Measurements from ENCODE around the gene CREBBP. TPM values are rescaled to one million over a fixed set of nuclear protein-coding genes. Genes with fewer than 3 reads are reported as not detected.

Gene CREBBP
- total and polyA plus RNA-seq, 2 experiments from 2014 or later: 36.9 to 54.8 TPM

DNA sequence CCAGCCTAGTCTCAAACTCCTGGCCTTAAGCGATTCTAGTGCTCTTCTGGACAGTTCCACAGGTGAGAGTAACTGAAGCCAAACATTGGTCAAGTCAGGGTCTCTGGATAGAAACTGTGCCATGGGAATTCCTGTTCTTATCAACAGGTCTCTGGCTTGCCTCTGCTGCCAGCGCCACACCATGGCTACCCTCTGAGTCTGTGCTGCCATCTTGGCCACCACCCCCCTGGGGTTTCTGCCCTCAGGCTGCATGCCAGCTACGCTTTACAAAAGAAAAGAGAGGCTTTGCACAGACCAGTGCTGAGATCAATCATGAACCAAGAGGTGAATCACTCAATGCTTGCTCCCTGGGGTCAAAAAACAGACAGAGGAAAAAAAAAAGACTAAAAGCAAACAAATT lies 24.4 kb upstream of the CREBBP start:
- TF ChIP-seq EZH2 (IDR thresholded peaks at IDR 0.05; ENCODE audit: low read depth, unreplicated experiment) (no peak), CREB1 (CRISPR knock-in tag; IDR thresholded peaks at IDR 0.05; ENCODE audit: low read depth) (no peak), JUNB (IDR thresholded peaks at IDR 0.05; ENCODE audit: unreplicated experiment) (no peak), STAT1 (IDR thresholded peaks at IDR 0.05; ENCODE audit: unreplicated experiment) (no peak), NANOG (IDR thresholded peaks at IDR 0.05; ENCODE audit: borderline replicate concordance) (no peak), EZH2phosphoT487 (IDR thresholded peaks at IDR 0.05; ENCODE audit: unreplicated experiment) (no peak), ZNF331 (CRISPR knock-in tag; IDR thresholded peaks at IDR 0.05; ENCODE audit: low read depth) (no peak), POLR2AphosphoS5 (IDR thresholded peaks at IDR 0.05; ENCODE audit: low read depth) (no peak), REST (IDR thresholded peaks at IDR 0.05; ENCODE audit: unreplicated experiment) (no peak), ZNF114 (CRISPR knock-in tag; IDR thresholded peaks at IDR 0.05) (no peak), CTCF (conservative IDR thresholded peaks at IDR 0.05; ENCODE audit: low read depth in 2 of 2) (no peak)
- TF ChIP-seq, protein P1, sequence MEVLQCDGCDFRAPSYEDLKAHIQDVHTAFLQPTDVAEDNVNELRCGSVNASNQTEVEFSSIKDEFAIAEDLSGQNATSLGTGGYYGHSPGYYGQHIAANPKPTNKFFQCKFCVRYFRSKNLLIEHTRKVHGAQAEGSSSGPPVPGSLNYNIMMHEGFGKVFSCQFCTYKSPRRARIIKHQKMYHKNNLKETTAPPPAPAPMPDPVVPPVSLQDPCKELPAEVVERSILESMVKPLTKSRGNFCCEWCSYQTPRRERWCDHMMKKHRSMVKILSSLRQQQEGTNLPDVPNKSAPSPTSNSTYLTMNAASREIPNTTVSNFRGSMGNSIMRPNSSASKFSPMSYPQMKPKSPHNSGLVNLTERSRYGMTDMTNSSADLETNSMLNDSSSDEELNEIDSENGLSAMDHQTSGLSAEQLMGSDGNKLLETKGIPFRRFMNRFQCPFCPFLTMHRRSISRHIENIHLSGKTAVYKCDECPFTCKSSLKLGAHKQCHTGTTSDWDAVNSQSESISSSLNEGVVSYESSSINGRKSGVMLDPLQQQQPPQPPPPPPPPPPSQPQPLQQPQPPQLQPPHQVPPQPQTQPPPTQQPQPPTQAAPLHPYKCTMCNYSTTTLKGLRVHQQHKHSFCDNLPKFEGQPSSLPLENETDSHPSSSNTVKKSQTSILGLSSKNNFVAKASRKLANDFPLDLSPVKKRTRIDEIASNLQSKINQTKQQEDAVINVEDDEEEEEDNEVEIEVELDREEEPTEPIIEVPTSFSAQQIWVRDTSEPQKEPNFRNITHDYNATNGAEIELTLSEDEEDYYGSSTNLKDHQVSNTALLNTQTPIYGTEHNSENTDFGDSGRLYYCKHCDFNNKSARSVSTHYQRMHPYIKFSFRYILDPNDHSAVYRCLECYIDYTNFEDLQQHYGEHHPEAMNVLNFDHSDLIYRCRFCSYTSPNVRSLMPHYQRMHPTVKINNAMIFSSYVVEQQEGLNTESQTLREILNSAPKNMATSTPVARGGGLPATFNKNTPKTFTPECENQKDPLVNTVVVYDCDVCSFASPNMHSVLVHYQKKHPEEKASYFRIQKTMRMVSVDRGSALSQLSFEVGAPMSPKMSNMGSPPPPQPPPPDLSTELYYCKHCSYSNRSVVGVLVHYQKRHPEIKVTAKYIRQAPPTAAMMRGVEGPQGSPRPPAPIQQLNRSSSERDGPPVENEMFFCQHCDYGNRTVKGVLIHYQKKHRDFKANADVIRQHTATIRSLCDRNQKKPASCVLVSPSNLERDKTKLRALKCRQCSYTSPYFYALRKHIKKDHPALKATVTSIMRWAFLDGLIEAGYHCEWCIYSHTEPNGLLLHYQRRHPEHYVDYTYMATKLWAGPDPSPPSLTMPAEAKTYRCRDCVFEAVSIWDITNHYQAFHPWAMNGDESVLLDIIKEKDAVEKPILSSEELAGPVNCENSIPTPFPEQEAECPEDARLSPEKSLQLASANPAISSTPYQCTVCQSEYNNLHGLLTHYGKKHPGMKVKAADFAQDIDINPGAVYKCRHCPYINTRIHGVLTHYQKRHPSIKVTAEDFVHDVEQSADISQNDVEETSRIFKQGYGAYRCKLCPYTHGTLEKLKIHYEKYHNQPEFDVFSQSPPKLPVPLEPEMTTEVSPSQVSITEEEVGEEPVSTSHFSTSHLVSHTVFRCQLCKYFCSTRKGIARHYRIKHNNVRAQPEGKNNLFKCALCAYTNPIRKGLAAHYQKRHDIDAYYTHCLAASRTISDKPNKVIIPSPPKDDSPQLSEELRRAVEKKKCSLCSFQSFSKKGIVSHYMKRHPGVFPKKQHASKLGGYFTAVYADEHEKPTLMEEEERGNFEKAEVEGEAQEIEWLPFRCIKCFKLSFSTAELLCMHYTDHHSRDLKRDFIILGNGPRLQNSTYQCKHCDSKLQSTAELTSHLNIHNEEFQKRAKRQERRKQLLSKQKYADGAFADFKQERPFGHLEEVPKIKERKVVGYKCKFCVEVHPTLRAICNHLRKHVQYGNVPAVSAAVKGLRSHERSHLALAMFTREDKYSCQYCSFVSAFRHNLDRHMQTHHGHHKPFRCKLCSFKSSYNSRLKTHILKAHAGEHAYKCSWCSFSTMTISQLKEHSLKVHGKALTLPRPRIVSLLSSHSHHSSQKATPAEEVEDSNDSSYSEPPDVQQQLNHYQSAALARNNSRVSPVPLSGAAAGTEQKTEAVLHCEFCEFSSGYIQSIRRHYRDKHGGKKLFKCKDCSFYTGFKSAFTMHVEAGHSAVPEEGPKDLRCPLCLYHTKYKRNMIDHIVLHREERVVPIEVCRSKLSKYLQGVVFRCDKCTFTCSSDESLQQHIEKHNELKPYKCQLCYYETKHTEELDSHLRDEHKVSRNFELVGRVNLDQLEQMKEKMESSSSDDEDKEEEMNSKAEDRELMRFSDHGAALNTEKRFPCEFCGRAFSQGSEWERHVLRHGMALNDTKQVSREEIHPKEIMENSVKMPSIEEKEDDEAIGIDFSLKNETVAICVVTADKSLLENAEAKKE (CRISPR knock-in tag; IDR thresholded peaks at IDR 0.05): no peak
- TF ChIP-seq, protein P2, sequence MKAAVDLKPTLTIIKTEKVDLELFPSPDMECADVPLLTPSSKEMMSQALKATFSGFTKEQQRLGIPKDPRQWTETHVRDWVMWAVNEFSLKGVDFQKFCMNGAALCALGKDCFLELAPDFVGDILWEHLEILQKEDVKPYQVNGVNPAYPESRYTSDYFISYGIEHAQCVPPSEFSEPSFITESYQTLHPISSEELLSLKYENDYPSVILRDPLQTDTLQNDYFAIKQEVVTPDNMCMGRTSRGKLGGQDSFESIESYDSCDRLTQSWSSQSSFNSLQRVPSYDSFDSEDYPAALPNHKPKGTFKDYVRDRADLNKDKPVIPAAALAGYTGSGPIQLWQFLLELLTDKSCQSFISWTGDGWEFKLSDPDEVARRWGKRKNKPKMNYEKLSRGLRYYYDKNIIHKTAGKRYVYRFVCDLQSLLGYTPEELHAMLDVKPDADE (IDR thresholded peaks at IDR 0.05): no peak
- no peaks in the 10 kb centered on the region for H3K36me3 ChIP-seq (ENCODE audit: insufficient read depth)
- H3K27me3 Mint-ChIP-seq (ENCODE audit: insufficient read depth, low read depth, poor library complexity): peaks cover 6% of the 10 kb centered on the region
- no peaks in the 10 kb centered on the region for H3K27me3 ChIP-seq (ENCODE audit: insufficient read depth)
- no peaks in the 10 kb centered on the region for H3K79me2 ChIP-seq (replicated peaks; ENCODE audit: insufficient read depth)
- no peaks in the 10 kb centered on the region for H3F3A ChIP-seq (replicated peaks; ENCODE audit: low read depth)
- ATAC-seq (peak; percentile 46), DNase-seq (ENCODE audit: low spot score) (no peak)
- no peaks in the 10 kb centered on the region; the same call in 2 of the 3 replicates for H3K4me1 Mint-ChIP-seq
- H3K4me3 Mint-ChIP-seq: no peak overlapping the region
- no peaks in the 10 kb centered on the region for H4K20me1 ChIP-seq (replicated peaks; ENCODE audit: insufficient read depth)
- H3K4me3 ChIP-seq: no peak overlapping the region
- H2AFZ ChIP-seq: no peak overlapping the region
- no peak overlapping the region for H3K4me2 ChIP-seq
- no peaks in the 10 kb centered on the region for H3K36me3 Mint-ChIP-seq (ENCODE audit: low read depth)
- H3K9me3 Mint-ChIP-seq: no peaks in the 10 kb centered on the region
- no peaks in the 10 kb centered on the region for H3K9me2 ChIP-seq (ENCODE audit: insufficient read depth)
- no peak overlapping the region for H3K27ac Mint-ChIP-seq
- H3K4me1 ChIP-seq (ENCODE audit: insufficient read depth): no peaks in the 10 kb centered on the region
- H3K27ac ChIP-seq (ENCODE audit: low read depth): no peak overlapping the region
